Measurements from ENCODE around the gene BTG1. TPM values are rescaled to one million over a fixed set of nuclear protein-coding genes. Genes with fewer than 3 reads are reported as not detected.
A peak's percentile ranks its signal among the peaks of the same experiment; 100 is the strongest.

BTG1 gene
- total RNA-seq, 2 donors from 2014 or later: 30.4 to 34.1 TPM

DNA sequence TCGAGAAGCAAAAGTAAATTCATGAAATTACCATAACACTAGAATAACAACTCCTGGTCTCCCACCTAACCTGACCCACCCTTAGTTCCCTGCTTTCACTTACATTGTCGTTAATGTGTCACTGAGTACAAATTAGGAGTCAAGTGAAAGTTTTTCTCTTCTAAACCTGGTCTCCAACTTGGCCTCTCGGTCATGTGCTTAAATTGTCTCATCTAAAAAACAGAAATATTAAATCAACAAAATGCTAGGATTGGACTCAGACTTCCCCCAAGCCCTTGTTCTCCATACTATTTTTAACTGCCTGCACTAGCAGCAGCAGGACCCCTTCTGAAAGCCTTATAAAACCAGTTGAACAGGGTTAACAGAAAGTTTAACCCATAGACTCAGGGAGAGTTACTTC lies 1.8 kb upstream of the BTG1 start:
- H3K4me1 ChIP-seq (ENCODE audit: control insufficient read depth, insufficient read depth, low read length): peaks cover 4% of the 10 kb centered on the region
- peak; percentile 42 for DNase-seq
- no peak overlapping the region for H3K27ac Mint-ChIP-seq
- no peak overlapping the region for H3K4me3 ChIP-seq (ENCODE audit: low read length)
- no peaks in the 10 kb centered on the region for H3K27me3 Mint-ChIP-seq (ENCODE audit: insufficient read depth)
- no peak for TF ChIP-seq CTCF (conservative IDR thresholded peaks at IDR 0.05)
- H3K9me3 Mint-ChIP-seq: no peaks in the 10 kb centered on the region
- H3K9me3 ChIP-seq (ENCODE audit: control insufficient read depth, low read length): no peaks in the 10 kb centered on the region
- H3K36me3 Mint-ChIP-seq (ENCODE audit: low read depth): peaks cover 16% of the 10 kb centered on the region
- H3K4me3 Mint-ChIP-seq: peak overlapping the region; percentile 92
- H3K27ac ChIP-seq (ENCODE audit: low read depth, low read length): no peak overlapping the region
- H3K27me3 ChIP-seq (ENCODE audit: control insufficient read depth, insufficient read depth, low read length, poor library complexity, severe bottlenecking): no peaks in the 10 kb centered on the region
- no peak overlapping the region for H3K9ac ChIP-seq (ENCODE audit: extremely low read depth, low read length, poor library complexity, severe bottlenecking)
- 47 to 71% methylated on average over 1 to 3 of the region's 3 CpGs for WGBS, 2 experiments (ENCODE audit: insufficient coverage in 1 of 2, insufficient read length in 1 of 2)
- peaks cover 14% of the 10 kb centered on the region for H3K36me3 ChIP-seq (ENCODE audit: control insufficient read depth, insufficient read depth, low read length)
- peaks cover 23% of the 10 kb centered on the region for H3K4me1 Mint-ChIP-seq

DNA sequence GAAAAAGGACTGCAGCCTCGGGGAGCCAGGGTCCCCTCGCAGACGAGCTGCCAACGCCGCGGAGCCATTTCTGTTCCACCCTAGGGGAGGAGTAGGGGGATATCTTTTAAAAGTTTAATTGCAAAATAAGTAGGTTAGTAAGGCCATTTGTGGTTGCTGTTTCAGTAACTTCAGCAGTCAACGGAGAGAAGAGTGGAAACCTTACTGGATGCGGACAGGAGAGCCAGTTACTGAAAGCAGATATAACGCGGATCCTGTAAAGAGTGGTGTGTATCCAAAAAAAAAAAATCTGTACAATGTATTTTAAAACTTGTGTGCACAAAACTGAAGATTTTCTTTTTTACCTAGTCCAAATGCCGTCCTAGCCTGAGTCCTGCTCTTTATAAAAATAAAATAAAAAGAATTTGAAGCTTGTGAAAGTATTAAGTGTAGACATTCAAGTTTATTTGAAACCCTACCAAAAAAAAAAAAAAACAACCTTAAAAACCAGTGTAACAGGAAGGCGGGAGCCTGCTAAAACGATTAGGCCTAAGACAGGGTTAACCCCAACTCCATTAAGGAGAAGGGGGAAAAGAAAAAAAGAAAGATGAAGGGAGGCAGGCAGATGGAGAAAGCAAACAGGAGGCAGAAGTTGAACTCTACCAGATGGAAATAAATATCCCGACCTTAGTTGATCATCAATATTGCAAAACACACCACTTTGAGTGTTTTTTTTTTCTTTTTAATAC lies 1.0 kb upstream of the BTG1 start:
- Mint-ChIP-seq H3K36me3 (ENCODE audit: low read depth) (peaks cover 19% of the 10 kb centered on the region), H3K27ac (peak overlapping the region; percentile 96), H3K4me3 (peak overlapping the region; percentile 92), H3K27me3 (ENCODE audit: insufficient read depth) (no peaks in the 10 kb centered on the region), H3K4me1 (peaks cover 29% of the 10 kb centered on the region), H3K9me3 (no peaks in the 10 kb centered on the region)
- Histone ChIP-seq H3K9ac (ENCODE audit: extremely low read depth, low read length, poor library complexity, severe bottlenecking) (peak overlapping the region; percentile 50), H3K36me3 (ENCODE audit: control insufficient read depth, insufficient read depth, low read length) (peaks cover 23% of the 10 kb centered on the region), H3K4me3 (ENCODE audit: low read length) (peak overlapping the region; percentile 85), H3K9me3 (ENCODE audit: control insufficient read depth, low read length) (no peaks in the 10 kb centered on the region), H3K27ac (ENCODE audit: low read depth, low read length) (peak overlapping the region; percentile 89), H3K27me3 (ENCODE audit: control insufficient read depth, insufficient read depth, low read length, poor library complexity, severe bottlenecking) (no peaks in the 10 kb centered on the region), H3K4me1 (ENCODE audit: control insufficient read depth, insufficient read depth, low read length) (peaks cover 4% of the 10 kb centered on the region)
- WGBS, 2 experiments (ENCODE audit: insufficient coverage in 1 of 2, insufficient read length in 1 of 2): 8 to 10% methylated on average over 2 to 12 of the region's 14 CpGs
- no peak for DNase-seq
- no peak for TF ChIP-seq CTCF (conservative IDR thresholded peaks at IDR 0.05)

DNA sequence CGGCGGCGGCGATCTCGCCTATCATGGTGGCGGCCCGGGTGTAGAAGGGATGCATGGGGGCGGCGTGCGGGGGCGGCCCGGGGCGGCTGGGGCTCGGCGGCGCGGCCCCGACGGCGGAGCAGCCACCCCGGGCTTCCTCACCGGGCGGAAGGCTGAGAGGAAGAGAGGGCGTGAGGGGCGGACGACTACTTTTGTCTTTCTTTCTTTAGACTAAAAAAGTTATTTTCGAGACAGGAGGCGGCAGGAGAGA lies 240 bp downstream of the BTG1 start:
- no peak for DNase-seq
- Mint-ChIP-seq H3K4me3 (peak overlapping the region; percentile 92), H3K9me3 (no peaks in the 10 kb centered on the region), H3K27ac (peak overlapping the region; percentile 99), H3K4me1 (peaks cover 41% of the 10 kb centered on the region), H3K36me3 (ENCODE audit: low read depth) (peaks cover 19% of the 10 kb centered on the region), H3K27me3 (ENCODE audit: insufficient read depth) (no peaks in the 10 kb centered on the region)
- Histone ChIP-seq H3K9me3 (ENCODE audit: control insufficient read depth, low read length) (no peaks in the 10 kb centered on the region), H3K27ac (ENCODE audit: low read depth, low read length) (peak overlapping the region; percentile 97), H3K4me3 (ENCODE audit: low read length) (peak overlapping the region; percentile 82), H3K9ac (ENCODE audit: extremely low read depth, low read length, poor library complexity, severe bottlenecking) (peak overlapping the region; percentile 88), H3K4me1 (ENCODE audit: control insufficient read depth, insufficient read depth, low read length) (peaks cover 4% of the 10 kb centered on the region), H3K36me3 (ENCODE audit: control insufficient read depth, insufficient read depth, low read length) (peaks cover 32% of the 10 kb centered on the region), H3K27me3 (ENCODE audit: control insufficient read depth, insufficient read depth, low read length, poor library complexity, severe bottlenecking) (no peaks in the 10 kb centered on the region)
- no peak for TF ChIP-seq CTCF (conservative IDR thresholded peaks at IDR 0.05)
- 1% methylated on average over 28 of the region's 28 CpGs; no CpG with 5 or more reads in 1 of the 2 experiments for WGBS, 2 experiments (ENCODE audit: insufficient coverage in 1 of 2, insufficient read length in 1 of 2)

All from endodermal cell (in vitro differentiated cells).